ENCODE results near the gene LRTM1.

Gene LRTM1

GRCh38 chr3:54892168-54892567, 35.7 kb downstream of the LRTM1 start:
- no peak for DNase-seq (ENCODE audit: low spot score)

DNA sequence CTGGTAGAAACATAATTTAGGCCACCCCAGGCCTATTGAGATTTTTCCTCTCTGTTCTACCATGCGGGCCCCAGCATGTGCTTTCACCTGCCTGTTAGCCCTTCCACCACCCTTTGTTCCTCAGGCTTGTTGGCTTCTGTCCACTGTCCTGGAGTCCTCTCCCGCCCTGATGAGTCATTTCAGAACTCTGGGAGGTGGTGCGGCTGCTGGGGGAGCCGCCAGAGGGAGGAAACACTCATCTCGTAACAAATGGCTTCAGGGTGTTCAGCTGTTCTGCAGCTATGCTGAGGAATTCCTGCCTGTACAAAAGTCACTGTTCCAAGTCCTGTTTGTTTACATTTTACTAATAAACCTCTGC, 36.3 kb downstream of the LRTM1 start:
- DNase-seq (ENCODE audit: low spot score) = no peak

DNA sequence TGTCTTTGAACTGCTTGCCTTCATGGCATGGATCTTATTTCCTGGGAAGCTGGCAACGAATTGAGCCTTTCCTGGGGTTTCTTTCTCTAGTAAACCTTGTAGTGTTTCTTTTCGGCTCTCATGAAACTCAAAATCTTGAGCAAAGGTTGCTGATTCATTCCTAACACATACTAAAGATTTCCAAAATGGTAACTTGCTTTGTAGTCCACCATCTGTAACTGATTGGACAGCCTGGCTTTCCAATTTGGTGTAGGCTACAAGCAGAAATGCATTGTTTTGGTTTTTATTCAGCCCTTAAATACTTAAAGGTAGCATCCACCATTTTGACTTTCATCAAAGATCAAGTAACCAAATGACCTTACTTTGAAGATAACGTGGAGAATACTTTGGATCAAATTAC, 38.1 kb downstream of the LRTM1 start:
- DNase-seq (ENCODE audit: low spot score) = no peak

GRCh38 chr3:54888873-54889272, 39.0 kb downstream of the LRTM1 start:
- no peak for DNase-seq (ENCODE audit: low spot score)

GRCh38 chr3:54888162-54888561, 39.7 kb downstream of the LRTM1 start:
- no peak for DNase-seq (ENCODE audit: low spot score)

GRCh38 chr3:54882129-54882833, 45.6 kb downstream of the LRTM1 start:
- no peak for DNase-seq (ENCODE audit: low spot score)

GRCh38 chr3:54878145-54878544, 49.7 kb downstream of the LRTM1 start:
- no peak for DNase-seq (ENCODE audit: low spot score)

DNA sequence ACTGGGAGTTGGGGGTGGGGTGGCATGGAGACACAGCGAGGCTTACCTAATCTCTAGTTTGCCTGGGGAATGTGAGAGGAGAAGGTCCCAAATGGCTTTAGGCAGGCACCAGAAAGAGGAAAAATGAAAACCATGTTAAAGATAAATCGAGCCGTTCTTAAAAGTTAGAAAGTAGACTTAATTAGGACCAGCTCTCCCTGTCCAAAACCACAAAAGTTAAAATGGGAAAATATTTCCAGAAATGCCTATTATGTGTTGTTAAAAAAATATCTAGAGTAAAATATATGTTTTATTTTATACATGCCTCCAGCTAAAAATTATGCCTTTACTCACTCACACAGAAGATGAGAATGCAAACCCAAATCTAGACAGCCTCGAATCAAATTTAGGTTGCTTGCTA, 50.1 kb downstream of the LRTM1 start:
- DNase-seq (ENCODE audit: low spot score) = no peak

DNA sequence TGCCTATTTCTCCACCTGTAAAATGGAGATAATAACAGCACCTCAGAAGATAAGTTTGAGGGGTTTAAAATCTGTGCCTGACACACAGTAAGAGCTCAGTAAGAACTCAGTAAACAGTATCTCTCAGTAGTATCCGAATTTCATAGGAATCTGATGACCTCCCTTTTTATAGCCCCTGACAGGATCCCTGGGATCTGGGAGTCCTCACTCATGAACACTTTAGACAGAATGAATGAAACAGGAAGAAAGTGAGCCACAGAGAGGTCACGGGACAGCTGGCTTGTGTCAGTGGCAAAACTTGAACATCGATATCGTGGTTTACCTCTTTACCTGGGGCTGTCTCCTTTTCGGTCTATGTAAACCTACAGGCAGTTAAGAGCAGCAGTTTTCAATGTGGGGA, 51.2 kb downstream of the LRTM1 start:
- no peak for DNase-seq (ENCODE audit: low spot score)

DNA sequence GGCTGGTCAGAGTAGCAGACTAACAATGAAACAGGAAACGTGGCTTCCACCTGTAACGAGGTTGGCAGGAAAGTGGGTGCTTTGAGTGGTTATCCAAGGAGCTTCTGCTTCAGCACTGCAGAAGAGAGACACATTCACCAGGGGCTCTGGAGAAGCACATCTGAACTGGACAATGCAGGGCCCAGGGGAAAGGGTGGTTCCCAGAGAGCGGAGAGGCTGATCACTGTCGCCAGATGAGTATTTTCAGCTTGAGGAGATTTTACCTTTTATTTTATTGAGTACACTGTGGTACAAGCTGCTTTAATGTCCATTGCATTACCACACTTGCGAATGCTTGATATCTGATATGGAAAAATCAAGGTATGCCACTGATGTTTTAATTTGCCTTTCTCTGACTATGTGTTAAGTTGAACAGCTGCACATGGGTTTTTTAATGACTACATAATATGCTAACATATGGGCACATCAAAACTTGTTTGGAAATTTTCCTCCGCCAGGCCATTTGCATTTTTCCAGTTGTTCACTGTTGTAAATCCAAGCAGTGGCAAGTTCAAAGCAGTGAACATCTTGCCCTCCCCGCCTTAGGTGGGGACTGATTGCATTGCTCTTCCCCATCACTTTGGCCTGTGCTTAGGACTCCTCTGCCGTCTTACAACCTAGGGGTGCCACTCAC, 52.1 kb downstream of the LRTM1 start:
- DNase-seq (ENCODE audit: low spot score) = no peak

DNA sequence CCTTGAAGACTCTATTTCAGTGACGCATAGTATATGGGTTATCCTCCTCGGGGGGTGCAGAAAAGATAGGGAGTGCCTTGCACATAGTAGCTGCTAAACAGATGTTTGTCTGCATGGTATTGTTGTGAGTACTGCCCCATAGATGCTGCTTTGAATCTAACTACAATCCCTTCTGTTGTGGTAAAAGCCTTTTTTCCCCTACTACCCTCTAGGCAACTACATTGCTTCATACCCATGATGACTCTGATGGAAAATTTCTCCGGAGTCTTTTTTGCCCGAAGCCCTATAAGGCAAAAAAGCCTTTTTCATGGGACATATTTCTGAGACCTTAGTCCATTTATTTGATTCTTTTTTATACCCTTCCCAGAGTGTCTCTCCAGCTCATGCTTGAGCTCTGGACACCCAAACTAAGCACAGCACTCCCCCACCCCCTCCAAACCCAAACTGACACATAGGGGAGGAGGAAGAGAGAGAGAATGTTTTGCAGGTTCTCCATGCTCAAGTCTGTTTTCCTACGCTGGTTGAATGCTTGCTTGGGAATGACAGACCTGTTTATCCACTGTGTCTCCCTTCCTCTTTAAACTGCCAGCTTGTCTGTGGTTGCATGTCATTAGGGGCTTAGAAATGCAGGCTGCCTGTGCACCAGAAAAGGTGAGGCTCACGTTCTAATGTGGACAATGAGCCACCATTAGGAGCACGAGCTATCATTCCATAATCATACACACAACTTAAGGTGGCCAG, 52.9 kb downstream of the LRTM1 start:
- no peak for DNase-seq (ENCODE audit: low spot score)

DNA sequence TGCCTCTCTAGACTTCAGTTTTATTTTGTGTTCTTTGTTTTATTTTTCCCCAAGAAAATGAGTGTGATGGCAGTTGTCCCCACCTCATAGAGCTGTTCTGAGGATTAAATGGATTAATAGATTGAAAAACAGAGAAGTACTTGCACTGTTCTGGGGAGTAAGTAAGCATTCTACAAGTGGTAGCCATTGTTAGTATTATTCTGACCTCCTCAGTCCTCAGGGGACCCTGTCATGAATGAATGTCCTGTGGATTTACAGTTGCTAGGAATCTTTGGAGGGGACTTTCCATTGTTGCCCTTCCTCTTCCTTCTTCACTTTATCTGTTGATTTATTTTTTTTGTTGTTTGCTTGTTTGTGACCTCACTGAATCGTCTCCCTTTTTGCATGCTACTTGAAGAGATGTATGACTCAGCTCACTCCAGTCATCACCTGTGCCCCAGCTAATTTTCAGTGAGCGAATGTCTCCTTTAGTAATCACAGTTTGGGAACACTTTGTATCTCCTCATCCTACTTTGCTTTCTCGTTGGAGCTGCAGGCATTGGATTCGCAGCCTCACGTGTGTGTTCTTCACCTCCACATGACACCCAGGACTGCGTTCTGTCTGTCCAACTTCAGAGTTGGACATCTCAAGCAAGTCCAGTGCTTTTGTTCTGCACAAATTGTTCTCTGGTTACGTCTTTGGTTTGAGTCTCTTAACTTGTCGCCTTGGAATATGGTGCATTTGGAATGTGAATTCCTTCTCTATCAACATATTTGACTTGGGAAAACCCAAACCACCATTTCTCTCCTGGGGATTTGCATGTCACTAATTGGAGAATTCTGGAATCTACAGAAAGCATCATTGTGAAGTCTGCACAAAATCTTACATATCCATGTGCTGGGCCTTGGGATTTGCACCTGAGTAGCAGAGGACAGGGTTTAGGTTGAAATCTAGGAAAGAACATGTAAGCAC, 54.5 kb downstream of the LRTM1 start:
- no peak for DNase-seq (ENCODE audit: low spot score)

DNA sequence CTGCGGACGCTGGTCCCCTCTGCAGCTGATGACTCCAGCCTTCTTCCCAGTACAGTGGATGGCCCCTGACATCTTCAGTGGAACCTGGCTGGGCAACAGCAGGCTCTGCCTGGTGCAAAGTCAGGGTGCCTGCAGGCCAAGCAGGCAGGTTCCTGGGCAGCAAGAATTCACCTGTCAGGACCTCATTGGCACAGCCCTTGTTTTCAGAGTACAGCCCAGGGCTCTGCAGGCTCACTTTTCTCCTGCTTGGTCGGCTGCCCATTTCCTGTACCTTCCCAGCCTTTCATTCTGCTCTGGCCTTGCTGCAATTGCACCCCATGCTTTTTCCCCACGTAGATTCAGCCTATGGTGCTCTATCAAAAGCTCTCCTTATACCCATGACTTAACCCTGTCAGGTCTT, 56.0 kb downstream of the LRTM1 start:
- DNase-seq (ENCODE audit: low spot score) = no peak

- DNase-seq (ENCODE audit: low spot score) = no peak
Observed at GRCh38 chr3:54870423-54870822, 57.4 kb downstream of the LRTM1 start.

All from CD4-positive, alpha-beta T cell treated with Interleukin-2 at 100 ng/mL for 4 hours (primary cell).